AG10803 (cell line): ENCODE results near the gene SMOC2.
"Not testable (repeated sequence)": the region's sequence is repeated elsewhere in the genome, so short reads cannot be mapped to it uniquely, and the experiment has no call there.

Experiments used
- DNase-seq: peaks from one replicate; pipeline ENCODE4 v3.0.0; 2010; ENCODE audit warnings: low read depth
- H3K4me3 ChIP-seq: 2 replicates; pipeline ENCODE4 v1.5.1; 2011; ENCODE audit warnings: mild to moderate bottlenecking, low read length, control low read depth
- TF ChIP-seq, protein P1 (sequence below): conservative IDR thresholded peaks from 2 replicates; pipeline ENCODE4 v1.5.1; 2011; ENCODE audit warnings: mild to moderate bottlenecking, low read length, control low read depth, inconsistent platforms

SMOC2 gene

DNA sequence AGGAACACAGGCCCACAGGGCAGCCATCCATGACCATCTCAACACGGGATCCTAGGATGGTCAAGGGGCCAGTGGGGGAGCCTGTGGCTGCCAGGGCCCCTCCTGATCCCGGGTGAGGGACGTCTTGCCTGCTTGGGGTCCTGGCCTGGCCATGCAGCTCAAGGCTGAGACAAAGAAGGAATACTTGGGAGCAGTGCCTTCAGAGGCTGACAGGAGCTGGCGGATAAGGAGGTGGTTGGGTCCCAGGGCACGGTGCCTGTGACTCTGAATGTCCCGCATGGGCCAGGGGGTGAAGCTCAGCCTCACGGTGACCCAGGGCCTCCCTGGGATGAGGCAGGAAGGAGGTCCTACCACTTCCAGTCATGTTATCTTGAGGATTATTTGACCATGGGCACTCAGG lies 95.2 kb downstream of the SMOC2 start:
- TF ChIP-seq, protein P1, sequence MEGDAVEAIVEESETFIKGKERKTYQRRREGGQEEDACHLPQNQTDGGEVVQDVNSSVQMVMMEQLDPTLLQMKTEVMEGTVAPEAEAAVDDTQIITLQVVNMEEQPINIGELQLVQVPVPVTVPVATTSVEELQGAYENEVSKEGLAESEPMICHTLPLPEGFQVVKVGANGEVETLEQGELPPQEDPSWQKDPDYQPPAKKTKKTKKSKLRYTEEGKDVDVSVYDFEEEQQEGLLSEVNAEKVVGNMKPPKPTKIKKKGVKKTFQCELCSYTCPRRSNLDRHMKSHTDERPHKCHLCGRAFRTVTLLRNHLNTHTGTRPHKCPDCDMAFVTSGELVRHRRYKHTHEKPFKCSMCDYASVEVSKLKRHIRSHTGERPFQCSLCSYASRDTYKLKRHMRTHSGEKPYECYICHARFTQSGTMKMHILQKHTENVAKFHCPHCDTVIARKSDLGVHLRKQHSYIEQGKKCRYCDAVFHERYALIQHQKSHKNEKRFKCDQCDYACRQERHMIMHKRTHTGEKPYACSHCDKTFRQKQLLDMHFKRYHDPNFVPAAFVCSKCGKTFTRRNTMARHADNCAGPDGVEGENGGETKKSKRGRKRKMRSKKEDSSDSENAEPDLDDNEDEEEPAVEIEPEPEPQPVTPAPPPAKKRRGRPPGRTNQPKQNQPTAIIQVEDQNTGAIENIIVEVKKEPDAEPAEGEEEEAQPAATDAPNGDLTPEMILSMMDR, result no peak
- H3K4me3 ChIP-seq, result no peak overlapping the region
- no peak for DNase-seq

DNA sequence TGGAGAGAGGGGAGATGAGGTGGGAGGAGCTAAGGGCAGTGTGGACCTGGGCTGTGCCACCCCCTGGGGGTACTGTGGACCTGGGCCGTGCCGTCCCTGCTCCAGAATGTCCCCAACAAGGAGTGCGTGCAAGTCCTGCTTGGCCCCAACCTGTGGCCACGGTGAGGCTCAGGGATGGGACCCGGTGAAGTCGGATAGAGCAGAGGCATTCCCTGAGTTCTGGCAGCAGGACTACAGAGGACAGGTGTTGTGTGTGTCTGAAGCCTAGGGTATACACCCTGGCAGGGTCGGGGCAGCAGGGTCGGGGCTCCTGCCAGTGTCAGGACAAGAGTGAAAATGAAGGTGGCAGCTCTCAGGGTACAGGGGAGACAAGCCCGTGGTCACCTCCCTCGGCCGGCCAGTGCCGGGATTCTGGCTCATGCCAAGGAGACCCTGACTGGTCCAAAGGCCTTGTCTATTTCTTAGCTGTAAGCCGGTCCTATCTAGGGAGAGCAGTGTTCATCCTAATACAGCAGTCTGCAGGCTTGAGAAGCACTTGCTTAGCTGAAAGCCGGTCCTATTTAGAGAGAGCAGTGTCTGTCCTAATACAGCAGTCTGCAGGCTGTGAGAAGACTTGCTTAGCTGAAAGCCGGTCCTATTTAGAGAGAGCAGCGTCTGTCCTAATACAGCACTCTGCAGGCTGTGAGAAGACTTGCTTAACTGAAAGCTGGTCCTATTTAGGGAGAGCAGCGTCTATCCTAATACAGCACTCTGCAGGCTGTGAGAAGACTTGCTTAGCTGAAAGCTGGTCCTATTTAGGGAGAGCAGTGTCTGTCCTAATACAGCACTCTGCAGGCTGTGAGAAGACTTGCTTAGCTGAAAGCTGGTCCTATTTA lies 95.9 kb downstream of the SMOC2 start:
- DNase-seq, result no peak
- H3K4me3 ChIP-seq, result no peak overlapping the region
- TF ChIP-seq, protein P1, result no peak

DNA sequence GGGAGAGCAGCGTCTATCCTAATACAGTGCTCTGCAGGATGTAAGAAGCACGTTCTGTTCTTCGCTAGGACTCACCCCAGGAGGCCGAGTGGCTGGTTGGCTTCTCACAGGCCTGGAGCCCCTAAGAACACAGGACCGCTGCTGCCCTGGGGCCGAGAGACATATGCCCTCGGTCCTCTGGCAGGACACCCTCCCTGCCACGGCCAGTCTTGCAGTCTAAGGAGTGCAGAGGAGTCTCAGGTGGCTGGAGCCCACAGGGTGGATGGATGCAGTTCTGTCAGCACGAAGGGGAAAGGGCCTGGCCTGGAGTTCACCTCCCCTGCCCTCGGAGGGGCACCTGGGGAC lies 96.5 kb downstream of the SMOC2 start:
- DNase-seq, result no peak
- H3K4me3 ChIP-seq, result no peak overlapping the region
- TF ChIP-seq, protein P1, result no peak

DNA sequence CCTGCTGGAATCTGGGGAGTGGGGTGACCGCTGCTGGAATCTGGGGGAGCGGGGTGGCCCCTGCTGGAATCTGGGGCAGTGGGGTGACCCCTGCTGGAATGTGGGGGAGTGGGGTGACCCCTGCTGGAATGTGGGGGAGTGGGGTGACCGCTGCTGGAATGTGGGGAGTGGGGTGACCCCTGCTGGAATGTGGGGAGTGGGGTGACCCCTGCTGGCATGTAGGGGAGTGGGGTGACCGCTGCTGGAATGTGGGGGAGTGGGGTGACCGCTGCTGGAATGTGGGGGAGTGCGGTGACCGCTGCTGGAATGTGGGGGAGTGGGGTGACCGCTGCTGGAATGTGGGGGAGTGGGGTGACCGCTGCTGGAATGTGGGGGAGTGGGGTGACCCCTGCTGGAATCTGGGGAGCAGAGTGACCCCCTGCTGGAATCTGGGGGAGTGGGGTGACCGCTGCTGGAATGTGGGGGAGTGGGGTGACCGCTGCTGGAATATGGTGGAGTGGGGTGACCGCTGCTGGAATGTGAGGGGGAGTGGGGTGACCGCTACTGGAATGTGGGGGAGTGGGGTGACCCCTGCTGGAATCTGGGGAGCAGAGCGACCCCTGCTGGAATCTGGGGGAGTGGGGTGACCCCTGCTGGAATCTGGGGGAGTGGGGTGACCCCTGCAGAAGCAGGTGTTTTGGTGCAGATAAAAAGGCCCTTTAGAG lies 97.4 kb downstream of the SMOC2 start:
- not testable (repeated sequence) for H3K4me3 ChIP-seq, DNase-seq

DNA sequence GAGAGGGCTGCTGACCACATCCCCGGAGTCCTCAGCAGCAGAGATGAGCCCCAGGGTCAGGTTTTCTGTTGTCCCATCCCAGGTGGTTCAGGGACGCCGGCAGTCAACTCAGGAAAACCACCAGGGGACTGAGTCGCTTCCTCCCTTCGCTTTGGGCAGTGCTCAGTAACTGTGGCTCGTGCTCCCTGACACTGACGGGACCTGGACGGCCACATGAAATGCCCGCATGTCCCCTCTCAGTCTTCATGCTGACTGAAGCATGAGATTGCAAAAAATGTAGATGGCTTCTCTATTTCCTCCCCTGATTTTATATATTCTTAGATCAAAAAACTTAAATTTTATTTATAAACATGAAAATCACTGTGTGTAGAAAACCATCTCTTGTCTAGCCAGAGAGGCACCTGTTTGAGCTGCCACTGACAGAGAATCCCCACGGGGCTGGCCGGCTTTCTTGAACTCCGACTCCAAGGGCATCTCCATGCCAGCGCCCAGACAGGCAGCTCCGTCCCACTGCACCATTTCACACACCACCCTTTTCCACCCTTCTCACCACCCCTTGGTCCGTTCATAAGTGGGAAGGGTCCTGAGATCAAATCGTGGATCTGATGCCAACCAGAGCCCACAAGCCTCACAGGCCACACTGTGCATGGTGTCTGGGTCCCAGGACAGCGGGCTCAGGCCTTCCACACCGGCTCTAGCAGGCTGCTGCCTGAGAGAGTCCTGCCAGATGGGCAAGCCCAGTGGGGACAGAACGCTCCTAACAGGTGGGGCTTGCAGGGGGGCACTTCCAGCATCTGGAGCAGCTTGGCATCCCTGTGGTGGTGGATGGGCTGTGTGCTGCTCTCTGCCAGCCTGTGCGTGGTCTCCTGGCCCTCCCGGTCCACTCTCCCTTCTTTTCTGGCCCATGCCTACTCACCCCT lies 98.2 kb downstream of the SMOC2 start:
- TF ChIP-seq, protein P1, result no peak
- no peak overlapping the region for H3K4me3 ChIP-seq
- DNase-seq, result no peak

DNA sequence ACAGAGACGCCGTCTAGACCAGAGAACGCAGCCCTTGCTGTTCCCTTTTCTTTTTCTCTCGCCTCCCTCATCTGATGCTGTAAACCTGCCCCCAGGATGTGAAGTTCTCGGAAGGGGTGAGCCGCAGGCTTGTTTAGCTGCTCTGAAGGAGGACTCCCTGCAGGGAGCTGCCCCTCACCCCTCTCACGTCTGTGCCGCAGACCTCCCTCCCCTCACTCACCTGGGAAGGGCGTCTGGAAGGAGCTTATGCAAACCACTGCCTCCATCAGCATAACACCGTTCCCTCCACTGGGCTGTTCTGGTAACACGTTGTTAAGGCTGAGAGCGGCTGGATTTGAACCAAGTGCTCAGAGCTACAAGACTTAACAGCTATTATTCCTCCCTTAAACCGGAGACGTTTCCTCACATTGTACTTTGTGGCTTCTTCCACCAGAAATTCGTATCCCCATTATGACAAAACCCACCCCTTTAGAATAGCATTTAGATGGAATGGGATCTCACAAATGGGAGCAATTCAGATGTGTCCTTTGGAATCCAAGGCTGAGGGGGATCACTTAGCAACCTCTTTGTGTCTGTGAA lies 99.8 kb downstream of the SMOC2 start:
- no peak for DNase-seq
- TF ChIP-seq, protein P1, result no peak
- no peak overlapping the region for H3K4me3 ChIP-seq

DNA sequence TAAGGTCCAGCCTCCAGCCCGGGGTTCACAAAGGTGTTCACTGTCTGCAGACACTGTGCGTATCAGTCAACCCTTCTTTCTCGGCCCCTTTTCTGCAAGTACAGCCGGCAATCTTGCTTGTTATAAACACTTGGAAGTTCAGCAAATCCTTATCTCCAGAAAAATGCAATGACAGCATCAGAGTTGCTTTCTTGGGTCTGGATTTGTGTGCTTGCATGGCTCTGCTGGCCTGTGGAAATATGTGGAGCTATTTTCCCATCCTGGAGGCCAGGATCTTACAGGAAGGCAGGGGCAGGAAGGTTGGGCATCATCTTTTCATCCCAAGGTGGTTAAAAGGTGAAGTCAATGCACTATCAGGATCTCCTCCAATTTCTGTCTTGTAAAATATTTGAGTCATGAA lies 100.3 kb downstream of the SMOC2 start:
- TF ChIP-seq, protein P1, result no peak
- DNase-seq, result no peak
- H3K4me3 ChIP-seq, result no peak overlapping the region
